HG03066 (cell line): ENCODE data around the gene CCL27.

Experiments used
- ATAC-seq: cut with Tn5 transposase; IDR thresholded peaks from one replicate; pipeline ENCODE4 v1.9.1; 2021; ENCODE audit warnings: low read depth; ENCODE audit not compliant: unreplicated experiment

CCL27 gene, protein sequence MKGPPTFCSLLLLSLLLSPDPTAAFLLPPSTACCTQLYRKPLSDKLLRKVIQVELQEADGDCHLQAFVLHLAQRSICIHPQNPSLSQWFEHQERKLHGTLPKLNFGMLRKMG

GRCh38 chr9:34662526-34663302 is at the start of gene CCL27:
CCL27 (minus strand) TSS chr9:34662657; CDS start chr9:34662633, 24 bp downstream.
- no peak for ATAC-seq

DNA sequence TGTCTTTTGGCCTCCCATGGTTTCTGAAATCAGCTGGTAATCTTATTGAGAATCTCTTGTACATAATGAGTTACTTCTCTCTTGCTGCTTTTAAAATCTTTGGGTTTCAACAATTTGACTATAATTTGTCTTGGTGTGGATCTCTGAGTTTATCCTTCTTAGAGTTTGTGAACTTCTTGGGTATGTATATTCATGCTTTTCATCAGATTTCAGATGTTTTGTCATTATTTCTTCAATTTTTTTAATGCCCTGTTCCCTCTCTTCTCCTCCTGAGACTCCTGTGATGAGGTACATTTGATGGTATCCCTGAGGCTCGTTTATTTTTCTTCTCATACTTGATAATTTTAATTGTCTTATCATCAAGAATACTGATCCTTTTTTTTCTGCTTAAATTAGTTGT is 49.7 kb upstream of the CCL27 start:
- ATAC-seq: no peak

DNA sequence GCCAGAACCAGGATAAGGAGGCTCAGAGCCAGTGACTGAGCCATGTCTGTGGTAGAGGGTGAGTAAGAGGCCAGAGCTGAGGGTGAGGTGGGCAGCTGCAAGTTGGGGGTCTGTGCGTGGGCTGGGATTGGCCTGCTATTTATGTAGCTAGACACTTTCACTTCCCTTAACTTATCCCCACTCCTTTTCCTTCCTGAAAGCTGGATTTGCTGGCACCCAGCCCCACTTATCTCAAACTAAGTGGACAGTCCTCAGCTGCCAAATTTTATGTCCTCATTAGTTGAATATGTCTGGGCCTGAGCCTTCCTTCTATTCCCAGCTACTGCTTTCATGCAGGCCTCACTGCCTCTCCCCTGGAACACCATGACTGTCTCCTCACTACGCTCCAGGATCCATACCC is 47.6 kb upstream of the CCL27 start, which contains the start of gene CCL21:
Gene CCL21, minus strand, starts transcription at position 114 of the 400 bp plus-strand sequence. Its CDS starts 70 bp downstream, at position 44.
- no peak for ATAC-seq

GRCh38 chr9:34709196-34709978 is 46.9 kb upstream of the CCL27 start:
- ATAC-seq: no peak

DNA sequence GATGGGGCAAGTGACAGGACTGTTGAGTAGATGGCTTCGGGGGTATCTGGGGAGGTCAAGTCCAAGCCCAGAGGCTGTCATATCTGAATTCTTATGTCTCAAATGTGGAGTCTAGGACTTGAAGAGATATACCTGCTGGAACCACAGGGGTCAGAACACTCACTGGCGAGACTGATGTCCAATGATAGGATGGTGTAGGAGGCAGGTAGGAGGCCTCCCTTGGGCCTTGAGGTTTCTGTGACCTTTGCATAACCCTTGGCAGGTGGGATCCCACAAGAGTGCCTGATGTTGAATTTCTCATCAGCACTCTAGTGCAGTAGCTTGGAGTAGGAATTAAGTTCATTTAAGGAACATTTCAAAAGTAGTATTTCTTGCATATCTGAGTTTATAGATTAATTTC is 44.7 kb upstream of the CCL27 start:
- ATAC-seq: no peak

DNA sequence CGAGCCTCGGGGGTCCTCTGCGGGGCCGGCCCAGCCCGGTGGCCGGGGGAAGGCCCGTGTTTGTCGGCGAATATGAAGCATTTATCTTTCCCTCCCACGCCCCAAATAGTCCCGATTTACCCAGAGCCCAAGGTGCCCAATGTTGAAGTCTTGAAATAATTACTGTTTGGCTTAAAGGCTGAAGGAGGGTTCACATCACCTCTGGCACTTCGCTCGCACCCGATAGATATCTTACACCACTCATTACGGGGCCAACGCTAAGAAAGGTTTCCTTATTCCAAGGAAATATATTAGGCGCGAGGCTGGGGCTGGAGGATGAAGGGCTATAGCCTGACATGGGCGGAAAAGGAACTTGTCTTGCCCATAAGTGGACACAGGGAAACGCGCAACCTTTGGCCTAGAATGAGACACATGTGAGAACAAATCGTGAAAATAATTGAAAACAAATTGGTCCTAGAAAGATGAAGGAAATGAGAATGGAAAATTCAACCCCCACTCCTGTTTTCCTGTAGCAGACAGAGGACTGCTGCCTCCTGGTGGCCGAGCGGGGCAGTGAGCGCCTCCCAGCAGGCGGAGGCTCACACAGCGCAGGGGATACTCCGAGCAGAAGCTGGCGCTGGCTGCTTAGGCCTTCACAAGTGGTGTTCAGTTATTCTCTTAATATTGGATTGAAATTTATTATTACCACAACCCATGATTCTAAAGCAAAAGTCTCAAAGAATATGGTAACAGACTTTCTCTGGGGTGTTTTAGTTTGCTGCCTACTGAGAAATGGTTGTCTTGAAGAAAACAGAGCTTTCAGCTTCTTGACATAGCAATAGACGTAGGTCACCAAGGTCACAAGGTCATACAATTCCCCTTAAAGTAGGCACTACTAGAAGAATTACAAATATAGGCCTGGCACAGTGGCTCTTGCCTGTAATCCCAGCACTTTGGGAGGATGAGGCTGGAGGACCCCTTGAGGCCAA is 39.6 kb upstream of the CCL27 start:
- peak; percentile 73 for ATAC-seq

DNA sequence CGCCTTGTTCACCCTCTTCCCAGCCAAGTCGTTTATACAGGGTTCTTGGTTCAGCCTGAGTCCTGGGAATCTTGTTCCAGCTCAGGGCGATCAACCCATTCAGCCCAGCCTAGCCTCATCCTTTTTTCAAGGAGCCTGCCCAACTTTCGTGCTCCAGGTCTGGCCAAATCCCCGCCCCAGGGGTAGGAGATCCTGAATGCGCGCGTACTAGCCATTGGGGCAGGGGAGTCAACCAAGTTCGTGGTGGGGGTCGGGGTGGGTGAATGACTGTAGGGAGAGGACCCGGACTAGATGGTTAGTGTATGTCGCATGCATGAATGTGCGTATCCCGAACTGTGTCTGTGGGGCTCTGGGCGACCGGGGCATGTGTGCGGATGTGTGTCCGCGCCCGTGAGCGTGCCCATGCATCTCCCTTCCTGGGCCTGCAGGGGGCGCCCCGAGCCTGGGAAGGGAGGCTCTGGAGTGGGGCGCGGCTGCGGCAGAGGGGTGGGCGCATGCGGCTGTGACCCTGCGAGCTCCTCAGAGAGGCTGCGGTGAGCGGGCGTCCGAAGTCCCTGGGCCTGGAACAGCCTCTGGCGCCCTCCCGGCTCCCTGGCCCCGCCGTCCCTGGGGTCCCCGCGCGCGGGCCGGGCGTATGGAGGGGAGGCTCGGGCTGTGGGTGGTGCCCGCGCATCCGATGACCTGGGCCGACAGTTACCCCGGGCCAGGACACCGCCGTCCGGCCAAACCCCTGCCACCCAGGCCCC is 38.7 kb upstream of the CCL27 start:
- ATAC-seq: no peak

GRCh38 chr9:34694811-34695210 is 32.4 kb upstream of the CCL27 start:
- ATAC-seq: no peak

DNA sequence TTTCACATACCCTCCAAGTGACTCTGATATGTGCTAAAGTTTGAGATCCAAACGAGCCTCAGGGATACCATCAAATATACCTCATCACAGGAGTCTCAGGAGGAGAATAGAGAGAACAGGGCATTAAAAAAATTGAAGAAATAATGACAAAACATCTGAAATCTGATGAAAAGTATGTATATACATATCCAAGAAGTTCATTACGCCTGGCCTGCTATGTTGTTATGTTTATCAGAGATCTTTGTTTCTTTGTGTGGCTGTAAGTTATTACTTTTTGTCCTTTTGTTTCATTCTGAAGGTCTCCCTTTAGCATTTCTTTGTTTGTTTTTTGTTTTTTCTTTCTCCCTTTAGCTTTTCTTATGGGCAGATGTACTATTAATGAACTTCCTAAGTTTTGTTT is 31.1 kb upstream of the CCL27 start:
- ATAC-seq: no peak

GRCh38 chr9:34691936-34692315 is 29.5 kb upstream of the CCL27 start:
- ATAC-seq: no peak

GRCh38 chr9:34690983-34691935 is 28.8 kb upstream of the CCL27 start, which contains the start of gene CCL19:
CCL19 (minus strand) TSS chr9:34691276; CDS start chr9:34691139, 137 bp downstream.
- ATAC-seq: no peak

GRCh38 chr9:34689512-34689911 is 27.1 kb upstream of the CCL27 start:
- ATAC-seq: no peak

DNA sequence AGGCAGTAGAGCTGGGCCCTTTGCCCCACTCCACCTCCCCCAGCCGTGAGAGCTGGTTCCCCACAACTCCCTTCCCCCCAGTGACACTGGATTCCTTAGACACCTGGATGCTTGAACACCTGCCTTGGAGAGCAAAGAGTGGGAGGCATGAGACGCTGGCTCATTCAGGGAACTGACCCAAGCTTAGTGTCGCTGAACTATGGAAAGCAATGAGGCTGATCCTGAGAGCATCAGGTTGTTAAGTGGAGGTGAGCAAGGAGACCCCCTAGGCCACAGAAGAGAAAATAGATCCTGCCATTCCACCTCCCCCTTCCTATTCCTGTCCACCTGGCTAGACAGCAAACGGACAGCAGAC is 26.6 kb upstream of the CCL27 start:
- ATAC-seq: no peak

GRCh38 chr9:34688329-34689115 is 26.1 kb upstream of the CCL27 start:
- no peak for ATAC-seq

GRCh38 chr9:34687276-34688030 is 25.0 kb upstream of the CCL27 start:
- no peak for ATAC-seq

DNA sequence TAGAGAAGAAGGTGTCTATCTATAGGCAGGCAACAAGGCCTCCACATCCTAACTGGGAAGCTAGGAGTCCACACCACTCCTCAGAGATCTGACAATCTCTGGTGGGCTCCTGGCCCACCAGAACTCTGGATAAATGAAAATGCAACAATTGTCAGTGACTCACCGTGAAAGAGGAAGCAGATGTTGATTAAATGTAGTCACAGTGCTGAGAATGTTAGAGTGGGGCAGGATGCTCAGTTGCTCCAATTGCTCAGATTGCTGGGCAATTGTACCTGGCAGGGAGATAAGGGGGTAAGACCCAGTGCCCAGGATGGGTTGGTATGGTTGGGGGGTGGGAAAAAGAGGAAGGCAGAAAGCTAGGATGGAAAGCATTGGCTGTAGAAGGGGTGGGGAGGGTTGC is 24.3 kb upstream of the CCL27 start:
- ATAC-seq: no peak

DNA sequence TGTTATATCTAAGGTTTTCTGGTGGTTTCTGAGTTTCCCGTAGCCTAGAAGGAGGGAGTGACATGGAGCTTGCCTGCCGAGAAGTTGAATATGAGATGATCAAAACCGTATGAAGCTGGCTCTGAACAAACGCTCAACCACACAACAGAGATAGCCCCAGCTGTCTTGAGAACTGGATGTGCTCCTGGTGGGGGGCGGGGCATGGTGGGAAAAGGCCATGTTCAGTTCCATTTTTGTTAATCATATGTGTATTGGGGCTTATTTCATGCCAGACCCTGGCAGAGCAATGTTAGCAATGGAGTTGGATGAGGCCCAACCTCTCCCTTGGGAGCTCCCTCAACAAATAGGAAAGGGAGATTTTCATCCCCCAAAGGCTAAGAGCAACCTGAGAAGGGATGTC is 23.8 kb upstream of the CCL27 start:
- ATAC-seq: no peak
